Loucy (cell line): ENCODE data around the gene ASB12.

Experiments used
- EZH2phosphoT487 ChIP-seq: fragments of 200-600 bp; IDR thresholded peaks from 2 replicates; pipeline ENCODE4 v1.6.1; 2018; ENCODE audit warnings: antibody characterized with exemption, mild to moderate bottlenecking, moderate library complexity, borderline replicate concordance
- TF ChIP-seq, protein P1 (sequence below): fragments of 200-600 bp; sonication (generic); conservative IDR thresholded peaks from 2 replicates; pipeline ENCODE4 v1.5.1; 2014; ENCODE audit warnings: mild to moderate bottlenecking, antibody characterized with exemption, low read length

DNA sequence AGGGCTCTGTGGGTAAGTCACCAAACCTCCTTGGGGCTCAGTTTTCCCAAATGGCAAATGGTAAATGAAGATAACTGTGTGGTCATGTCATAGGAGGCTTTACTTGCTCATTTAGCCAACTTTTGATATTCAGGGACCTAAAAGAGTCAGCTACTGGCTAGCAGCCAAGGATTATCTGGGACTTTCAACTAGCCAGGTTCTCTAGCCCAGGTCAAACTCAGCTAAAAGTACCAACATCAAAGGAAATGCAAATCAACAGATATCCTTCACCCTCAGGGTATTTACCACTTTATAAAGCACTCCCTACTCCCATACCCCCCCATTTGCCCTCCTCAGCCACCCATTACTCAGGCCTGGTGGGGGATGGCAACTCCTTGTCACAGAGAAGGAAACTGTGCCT, 32.4 kb downstream of the ASB12 start:
- TF ChIP-seq, protein P1, sequence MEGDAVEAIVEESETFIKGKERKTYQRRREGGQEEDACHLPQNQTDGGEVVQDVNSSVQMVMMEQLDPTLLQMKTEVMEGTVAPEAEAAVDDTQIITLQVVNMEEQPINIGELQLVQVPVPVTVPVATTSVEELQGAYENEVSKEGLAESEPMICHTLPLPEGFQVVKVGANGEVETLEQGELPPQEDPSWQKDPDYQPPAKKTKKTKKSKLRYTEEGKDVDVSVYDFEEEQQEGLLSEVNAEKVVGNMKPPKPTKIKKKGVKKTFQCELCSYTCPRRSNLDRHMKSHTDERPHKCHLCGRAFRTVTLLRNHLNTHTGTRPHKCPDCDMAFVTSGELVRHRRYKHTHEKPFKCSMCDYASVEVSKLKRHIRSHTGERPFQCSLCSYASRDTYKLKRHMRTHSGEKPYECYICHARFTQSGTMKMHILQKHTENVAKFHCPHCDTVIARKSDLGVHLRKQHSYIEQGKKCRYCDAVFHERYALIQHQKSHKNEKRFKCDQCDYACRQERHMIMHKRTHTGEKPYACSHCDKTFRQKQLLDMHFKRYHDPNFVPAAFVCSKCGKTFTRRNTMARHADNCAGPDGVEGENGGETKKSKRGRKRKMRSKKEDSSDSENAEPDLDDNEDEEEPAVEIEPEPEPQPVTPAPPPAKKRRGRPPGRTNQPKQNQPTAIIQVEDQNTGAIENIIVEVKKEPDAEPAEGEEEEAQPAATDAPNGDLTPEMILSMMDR, result no peak
- no peak for TF ChIP-seq EZH2phosphoT487
